IPS-18a (cell line): Measurements from ENCODE around the gene PHAF1.

Experiments
- H3K27ac ChIP-seq: one replicate; pipeline ENCODE4 v1.5.1; 2013; ENCODE audit warnings: low read length
- H3K27me3 ChIP-seq: one replicate; pipeline ENCODE4 v1.6.1; 2013; ENCODE audit warnings: mild to moderate bottlenecking, low read length; ENCODE audit not compliant: control insufficient read depth, insufficient read depth
- H3K36me3 ChIP-seq: one replicate; pipeline ENCODE4 v1.6.1; 2013; ENCODE audit warnings: low read depth, low read length; ENCODE audit not compliant: control insufficient read depth
- H3K4me1 ChIP-seq: one replicate; pipeline ENCODE4 v1.6.1; 2013; ENCODE audit warnings: low read depth, low read length; ENCODE audit not compliant: control insufficient read depth
- H3K4me3 ChIP-seq: one replicate; pipeline ENCODE4 v1.5.1; 2013; ENCODE audit warnings: low read length
- H3K9ac ChIP-seq: one replicate; pipeline ENCODE4 v1.6.1; 2013; ENCODE audit warnings: mild to moderate bottlenecking, low read length, moderate library complexity
- H3K9me3 ChIP-seq: one replicate; pipeline ENCODE4 v1.6.1; 2013; ENCODE audit warnings: low read depth, low read length; ENCODE audit not compliant: control insufficient read depth

Gene PHAF1

GRCh38 chr16:67109407-67110135, at the start of gene PHAF1:
PHAF1 (plus strand) TSS chr16:67109941; CDS start chr16:67110176, 235 bp downstream.
- no peaks in the 10 kb centered on the region for H3K4me1 ChIP-seq

GRCh38 chr16:67063008-67063407, 46.7 kb upstream of the PHAF1 start:
- Histone ChIP-seq H3K4me1 (no peaks in the 10 kb centered on the region), H3K36me3 (peaks cover 7% of the 10 kb centered on the region), H3K27ac (no peak overlapping the region), H3K4me3 (no peak overlapping the region), H3K9ac (no peak overlapping the region), H3K9me3 (no peaks in the 10 kb centered on the region), H3K27me3 (no peaks in the 10 kb centered on the region)

More at GRCh38 chr16:67109407-67110135, at the start of gene PHAF1:
- peak within 1 kb of the TSS; percentile 66 for H3K9ac ChIP-seq
- H3K9me3 ChIP-seq = no peaks in the 10 kb centered on the region
- no peak within 1 kb of the TSS for H3K27ac ChIP-seq
- H3K4me3 ChIP-seq = peak within 1 kb of the TSS; percentile 98
- H3K27me3 ChIP-seq = peaks cover 8% of the 10 kb centered on the region
- no peaks in the 10 kb centered on the region for H3K36me3 ChIP-seq

GRCh38 chr16:67068212-67068753, 41.5 kb upstream of the PHAF1 start:
- peaks cover 7% of the 10 kb centered on the region for H3K36me3 ChIP-seq
- no peaks in the 10 kb centered on the region for H3K27me3 ChIP-seq
- H3K27ac ChIP-seq = no peak overlapping the region
- no peaks in the 10 kb centered on the region for H3K4me1 ChIP-seq
- no peak overlapping the region for H3K4me3 ChIP-seq
- no peak overlapping the region for H3K9ac ChIP-seq
- H3K9me3 ChIP-seq = no peaks in the 10 kb centered on the region

- H3K36me3 ChIP-seq = peaks cover 9% of the 10 kb centered on the region
- H3K4me3 ChIP-seq = no peak overlapping the region
- H3K9me3 ChIP-seq = no peaks in the 10 kb centered on the region
- H3K27ac ChIP-seq = no peak overlapping the region
- no peak overlapping the region for H3K9ac ChIP-seq
- H3K27me3 ChIP-seq = no peaks in the 10 kb centered on the region
- no peaks in the 10 kb centered on the region for H3K4me1 ChIP-seq
Observed at GRCh38 chr16:67071476-67072048, 38.2 kb upstream of the PHAF1 start.

GRCh38 chr16:67075331-67075730, 34.4 kb upstream of the PHAF1 start:
- H3K4me1 ChIP-seq = no peaks in the 10 kb centered on the region
- H3K4me3 ChIP-seq = no peak overlapping the region
- H3K9ac ChIP-seq = no peak overlapping the region
- no peaks in the 10 kb centered on the region for H3K27me3 ChIP-seq
- H3K36me3 ChIP-seq = peaks cover 3% of the 10 kb centered on the region
- no peak overlapping the region for H3K27ac ChIP-seq
- H3K9me3 ChIP-seq = no peaks in the 10 kb centered on the region

- Histone ChIP-seq H3K4me1 (no peaks in the 10 kb centered on the region), H3K27ac (no peak overlapping the region), H3K27me3 (no peaks in the 10 kb centered on the region), H3K9me3 (no peaks in the 10 kb centered on the region), H3K4me3 (no peak overlapping the region), H3K9ac (no peak overlapping the region), H3K36me3 (peaks cover 3% of the 10 kb centered on the region)
Observed at GRCh38 chr16:67077871-67078270, 31.9 kb upstream of the PHAF1 start.

- no peak overlapping the region for H3K9ac ChIP-seq
Observed at GRCh38 chr16:67082100-67082499, 27.6 kb upstream of the PHAF1 start.

GRCh38 chr16:67082891-67083290, 26.9 kb upstream of the PHAF1 start:
- Histone ChIP-seq H3K27me3 (no peaks in the 10 kb centered on the region), H3K9me3 (no peaks in the 10 kb centered on the region), H3K27ac (no peak overlapping the region), H3K4me3 (no peak overlapping the region), H3K36me3 (no peaks in the 10 kb centered on the region), H3K4me1 (no peaks in the 10 kb centered on the region), H3K9ac (no peak overlapping the region)

More at GRCh38 chr16:67082100-67082499, 27.6 kb upstream of the PHAF1 start:
- Histone ChIP-seq H3K4me1 (no peaks in the 10 kb centered on the region), H3K9me3 (no peaks in the 10 kb centered on the region), H3K36me3 (no peaks in the 10 kb centered on the region), H3K27me3 (no peaks in the 10 kb centered on the region), H3K27ac (no peak overlapping the region), H3K4me3 (no peak overlapping the region)

- no peak overlapping the region for H3K27ac ChIP-seq
- no peaks in the 10 kb centered on the region for H3K4me1 ChIP-seq
- no peak overlapping the region for H3K4me3 ChIP-seq
- no peaks in the 10 kb centered on the region for H3K27me3 ChIP-seq
- no peak overlapping the region for H3K9ac ChIP-seq
- H3K36me3 ChIP-seq = peaks cover 5% of the 10 kb centered on the region
- no peaks in the 10 kb centered on the region for H3K9me3 ChIP-seq
Observed at GRCh38 chr16:67084345-67085028, 25.3 kb upstream of the PHAF1 start.

GRCh38 chr16:67086822-67087221, 22.9 kb upstream of the PHAF1 start:
- Histone ChIP-seq H3K4me3 (no peak overlapping the region), H3K27me3 (no peaks in the 10 kb centered on the region), H3K27ac (no peak overlapping the region), H3K9me3 (no peaks in the 10 kb centered on the region), H3K36me3 (peaks cover 5% of the 10 kb centered on the region), H3K4me1 (no peaks in the 10 kb centered on the region), H3K9ac (no peak overlapping the region)

GRCh38 chr16:67087291-67087690, 22.4 kb upstream of the PHAF1 start:
- H3K27ac ChIP-seq = no peak overlapping the region
- peaks cover 5% of the 10 kb centered on the region for H3K36me3 ChIP-seq
- no peaks in the 10 kb centered on the region for H3K27me3 ChIP-seq
- H3K4me1 ChIP-seq = no peaks in the 10 kb centered on the region
- no peak overlapping the region for H3K4me3 ChIP-seq
- H3K9me3 ChIP-seq = no peaks in the 10 kb centered on the region
- H3K9ac ChIP-seq = no peak overlapping the region
